DMS 273 treated with DMSO at 0.1 percent for 48 hours (cell line): ENCODE data around the gene DHDH.
"Not testable (repeated sequence)": the region's sequence is repeated elsewhere in the genome, so short reads cannot be mapped to it uniquely, and the experiment has no call there.

Experiments
- DNase-seq: peaks from one replicate; lab custom pipeline; 2025; lab: John Stamatoyannopoulos, UW

DHDH gene

DNA sequence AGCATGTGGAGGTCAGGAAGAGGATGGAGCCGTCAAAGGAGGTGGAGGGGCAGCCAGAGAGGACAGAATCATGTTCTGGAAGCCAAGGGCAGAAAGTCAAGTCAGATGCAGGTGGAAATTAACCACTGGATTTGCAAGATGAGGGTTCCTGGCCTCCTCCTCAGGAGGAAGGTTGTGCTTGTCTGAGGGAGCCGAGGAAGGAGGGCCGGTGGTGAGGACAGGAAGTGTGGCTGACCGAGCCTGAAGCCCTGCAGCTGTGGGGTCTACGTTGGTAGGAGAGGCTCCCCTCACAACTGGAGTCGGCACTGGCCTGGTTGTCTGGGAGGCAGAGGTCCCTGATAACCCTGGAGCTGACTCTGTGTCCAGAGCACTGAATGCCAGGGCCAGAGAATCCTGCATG lies 15.4 kb upstream of the DHDH start:
- no peak for DNase-seq

DNA sequence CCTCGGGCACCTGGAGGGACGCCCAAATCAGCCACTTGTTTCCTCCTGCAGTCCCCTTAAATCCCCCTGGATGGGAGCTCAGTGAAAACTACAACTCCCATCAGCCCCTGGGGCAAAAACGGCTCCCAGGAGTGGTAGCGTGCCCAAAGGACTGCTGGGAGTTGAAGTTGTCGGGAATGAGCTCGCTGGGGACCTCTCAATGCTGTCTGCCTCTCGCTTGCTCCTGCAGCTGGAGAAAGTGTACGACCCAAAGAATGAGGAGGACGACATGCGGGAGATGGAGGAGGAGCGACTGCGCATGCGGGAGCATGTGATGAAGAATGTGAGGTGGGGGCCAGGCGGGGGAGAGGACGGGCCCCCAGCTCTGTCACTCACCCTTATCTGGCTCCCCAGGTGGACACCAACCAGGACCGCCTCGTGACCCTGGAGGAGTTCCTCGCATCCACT lies 14.7 kb upstream of the DHDH start:
- DNase-seq: no peak

DNA sequence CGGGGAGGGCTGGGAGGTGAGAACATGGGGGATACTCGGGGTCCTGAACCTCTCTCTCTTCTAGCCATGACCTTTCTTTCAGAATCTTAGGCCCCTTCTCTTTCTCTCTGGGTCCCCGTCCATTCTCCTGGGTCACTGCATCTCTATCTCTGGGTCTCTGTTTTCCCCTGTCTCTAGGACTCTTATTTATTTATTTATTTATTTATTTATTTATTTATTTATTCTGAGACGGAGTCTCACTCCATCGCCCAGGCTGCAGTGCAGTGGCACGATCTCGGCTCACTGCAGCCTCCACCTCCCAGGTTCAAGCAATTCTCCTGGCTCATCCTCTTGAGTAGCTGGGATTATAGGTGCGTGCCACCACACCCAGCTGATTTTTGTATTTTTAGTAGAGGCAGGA lies 14.2 kb upstream of the DHDH start:
- not testable (repeated sequence) for DNase-seq

DNA sequence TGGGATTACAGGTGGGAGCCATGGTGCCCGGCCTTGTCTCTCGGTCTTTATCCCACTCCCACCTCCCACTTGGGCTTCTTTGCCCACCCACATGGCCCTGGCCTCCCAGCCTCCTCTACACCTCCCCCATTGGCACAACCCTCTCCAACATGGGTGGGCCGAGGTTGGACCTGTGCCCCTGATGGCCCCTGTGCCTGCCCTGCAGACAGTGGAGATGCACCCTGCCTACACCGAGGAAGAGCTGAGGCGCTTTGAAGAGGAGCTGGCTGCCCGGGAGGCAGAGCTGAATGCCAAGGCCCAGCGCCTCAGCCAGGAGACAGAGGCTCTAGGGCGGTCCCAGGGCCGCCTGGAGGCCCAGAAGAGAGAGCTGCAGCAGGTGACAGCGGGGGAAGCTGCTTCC lies 12.6 kb upstream of the DHDH start:
- no peak for DNase-seq

DNA sequence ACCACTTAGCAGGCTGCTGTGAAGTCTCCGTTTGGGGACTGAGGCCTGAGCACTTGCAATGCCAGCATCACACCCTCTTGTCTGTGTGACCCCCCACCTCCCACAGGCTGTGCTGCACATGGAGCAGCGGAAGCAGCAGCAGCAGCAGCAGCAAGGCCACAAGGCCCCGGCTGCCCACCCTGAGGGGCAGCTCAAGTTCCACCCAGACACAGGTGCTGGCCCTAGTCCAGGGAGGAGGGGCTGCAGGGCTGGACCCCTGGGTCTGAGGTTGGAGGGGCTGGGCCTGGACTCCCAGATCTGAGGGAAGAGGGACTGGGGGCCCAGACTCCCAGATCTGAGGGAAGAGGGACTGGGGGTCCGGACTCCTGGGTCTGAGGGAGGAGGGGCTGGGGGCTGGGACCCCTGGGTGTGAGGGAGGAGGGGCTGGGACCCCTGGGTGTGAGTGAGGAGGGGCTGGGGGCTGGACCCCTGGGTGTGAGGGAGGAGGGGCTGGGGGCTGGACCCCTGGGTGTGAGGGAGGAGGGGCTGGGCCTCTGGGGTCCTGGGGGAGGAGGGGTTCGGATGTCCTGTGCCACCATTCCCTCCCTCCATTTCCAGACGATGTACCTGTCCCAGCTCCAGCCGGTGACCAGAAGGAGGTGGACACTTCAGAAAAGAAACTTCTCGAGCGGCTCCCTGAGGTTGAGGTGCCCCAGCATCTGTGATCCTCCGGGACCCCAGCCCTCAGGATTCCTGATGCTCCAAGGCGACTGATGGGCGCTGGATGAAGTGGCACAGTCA lies 11.6 kb upstream of the DHDH start:
- DNase-seq: no peak

DNA sequence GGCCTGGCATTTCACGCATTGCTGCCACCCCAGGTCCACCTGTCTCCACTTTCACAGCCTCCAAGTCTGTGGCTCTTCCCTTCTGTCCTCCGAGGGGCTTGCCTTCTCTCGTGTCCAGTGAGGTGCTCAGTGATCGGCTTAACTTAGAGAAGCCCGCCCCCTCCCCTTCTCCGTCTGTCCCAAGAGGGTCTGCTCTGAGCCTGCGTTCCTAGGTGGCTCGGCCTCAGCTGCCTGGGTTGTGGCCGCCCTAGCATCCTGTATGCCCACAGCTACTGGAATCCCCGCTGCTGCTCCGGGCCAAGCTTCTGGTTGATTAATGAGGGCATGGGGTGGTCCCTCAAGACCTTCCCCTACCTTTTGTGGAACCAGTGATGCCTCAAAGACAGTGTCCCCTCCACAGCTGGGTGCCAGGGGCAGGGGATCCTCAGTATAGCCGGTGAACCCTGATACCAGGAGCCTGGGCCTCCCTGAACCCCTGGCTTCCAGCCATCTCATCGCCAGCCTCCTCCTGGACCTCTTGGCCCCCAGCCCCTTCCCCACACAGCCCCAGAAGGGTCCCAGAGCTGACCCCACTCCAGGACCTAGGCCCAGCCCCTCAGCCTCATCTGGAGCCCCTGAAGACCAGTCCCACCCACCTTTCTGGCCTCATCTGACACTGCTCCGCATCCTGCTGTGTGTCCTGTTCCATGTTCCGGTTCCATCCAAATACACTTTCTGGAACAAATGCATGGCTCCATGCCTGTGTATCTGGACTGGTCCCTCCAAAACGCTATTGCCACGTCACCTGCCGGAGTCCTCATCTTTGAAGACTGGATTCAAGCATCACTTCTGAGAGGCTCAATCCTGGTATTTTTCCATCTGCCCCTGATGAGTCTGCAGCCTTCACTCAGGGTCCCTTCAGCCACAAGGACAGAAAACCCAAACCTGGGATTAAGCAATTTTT lies 10.7 kb upstream of the DHDH start:
- DNase-seq: no peak

DNA sequence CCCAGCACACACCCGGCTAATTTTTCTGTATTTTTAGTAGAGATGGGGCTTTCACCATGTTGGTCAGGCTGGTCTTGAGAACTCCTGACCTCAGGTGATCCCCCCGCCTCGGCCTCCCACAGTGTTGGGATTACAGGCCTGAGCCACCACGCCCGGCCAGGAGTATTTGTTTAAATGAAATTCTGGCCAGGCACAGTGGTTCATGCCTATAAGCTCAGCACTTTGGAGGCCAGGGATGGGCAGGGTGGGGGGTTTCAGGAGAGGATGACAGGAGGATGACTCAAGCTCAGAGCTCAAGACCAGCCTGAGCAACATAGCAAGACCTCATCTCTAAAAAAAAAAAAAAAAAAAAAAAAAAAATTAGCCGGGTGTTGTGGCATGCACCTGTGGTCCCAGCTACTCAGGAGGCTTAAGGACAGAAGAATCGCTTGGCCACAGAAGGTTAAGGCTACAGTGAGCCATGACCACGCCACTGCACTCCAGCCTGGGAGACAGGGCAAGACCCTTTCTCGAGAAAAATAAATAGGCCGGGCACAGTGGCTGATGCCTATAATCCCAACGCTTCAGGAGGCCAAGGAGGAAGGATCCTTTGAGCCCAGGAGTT lies 8.2 kb upstream of the DHDH start:
- DNase-seq: no peak

DNA sequence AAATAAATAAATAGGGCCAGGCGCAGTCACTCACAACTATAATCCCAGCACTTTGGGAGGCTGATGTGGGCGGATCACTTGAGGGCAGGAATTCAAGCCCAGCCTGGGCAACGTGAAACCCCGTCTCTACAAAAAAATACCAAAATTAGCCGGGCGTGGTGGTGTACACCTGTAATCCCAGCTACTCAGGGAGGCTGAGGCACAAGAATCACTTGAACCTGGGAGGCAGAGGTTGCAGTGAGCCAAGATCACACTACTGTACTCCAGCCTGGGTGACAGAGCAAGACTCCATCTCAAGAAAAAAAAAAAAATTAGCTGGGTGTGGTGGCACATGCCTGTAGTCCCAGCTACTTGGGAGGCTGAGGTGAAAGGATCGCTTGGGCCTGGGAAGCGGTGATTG lies 7.6 kb upstream of the DHDH start:
- DNase-seq: not testable (repeated sequence)

DNA sequence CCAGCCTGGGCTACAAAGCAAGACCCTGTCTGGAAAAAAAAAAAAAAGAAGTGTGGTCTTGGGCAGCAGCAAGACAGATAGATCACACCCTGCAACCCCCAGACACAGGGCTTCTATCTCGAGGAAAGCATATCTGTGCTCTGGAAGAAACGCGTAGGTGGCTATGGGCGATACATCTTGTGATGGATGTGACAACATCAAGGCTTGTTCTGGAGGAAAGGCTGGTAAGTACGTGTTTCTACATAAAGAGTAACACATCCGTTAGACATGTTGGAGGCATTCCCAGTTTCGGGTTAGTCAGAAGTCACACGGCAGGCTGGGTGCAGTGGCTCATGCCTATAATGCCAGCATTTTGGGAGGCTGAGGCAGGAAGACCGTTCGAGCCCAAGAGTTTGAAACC lies 6.6 kb upstream of the DHDH start:
- DNase-seq: no peak

DNA sequence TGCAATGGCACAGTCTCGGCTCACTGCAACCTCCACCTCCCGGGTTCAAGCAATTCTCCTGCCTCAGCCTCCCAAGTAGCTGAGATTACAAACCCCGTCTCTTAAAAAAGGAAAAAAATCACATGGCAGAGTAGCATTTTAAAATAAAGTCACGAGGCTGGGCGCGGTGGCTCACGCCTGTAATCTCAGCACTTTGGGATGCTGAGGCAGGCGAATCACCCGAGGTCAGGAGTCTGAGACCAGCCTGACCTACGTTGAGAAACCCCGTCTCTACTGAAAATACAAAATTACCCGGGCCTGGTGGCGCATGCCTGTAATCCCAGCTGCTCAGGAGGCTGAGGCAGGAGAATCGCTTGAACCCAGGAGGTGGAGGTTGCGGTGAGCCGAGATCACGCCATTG lies 5.8 kb upstream of the DHDH start:
- not testable (repeated sequence) for DNase-seq

DNA sequence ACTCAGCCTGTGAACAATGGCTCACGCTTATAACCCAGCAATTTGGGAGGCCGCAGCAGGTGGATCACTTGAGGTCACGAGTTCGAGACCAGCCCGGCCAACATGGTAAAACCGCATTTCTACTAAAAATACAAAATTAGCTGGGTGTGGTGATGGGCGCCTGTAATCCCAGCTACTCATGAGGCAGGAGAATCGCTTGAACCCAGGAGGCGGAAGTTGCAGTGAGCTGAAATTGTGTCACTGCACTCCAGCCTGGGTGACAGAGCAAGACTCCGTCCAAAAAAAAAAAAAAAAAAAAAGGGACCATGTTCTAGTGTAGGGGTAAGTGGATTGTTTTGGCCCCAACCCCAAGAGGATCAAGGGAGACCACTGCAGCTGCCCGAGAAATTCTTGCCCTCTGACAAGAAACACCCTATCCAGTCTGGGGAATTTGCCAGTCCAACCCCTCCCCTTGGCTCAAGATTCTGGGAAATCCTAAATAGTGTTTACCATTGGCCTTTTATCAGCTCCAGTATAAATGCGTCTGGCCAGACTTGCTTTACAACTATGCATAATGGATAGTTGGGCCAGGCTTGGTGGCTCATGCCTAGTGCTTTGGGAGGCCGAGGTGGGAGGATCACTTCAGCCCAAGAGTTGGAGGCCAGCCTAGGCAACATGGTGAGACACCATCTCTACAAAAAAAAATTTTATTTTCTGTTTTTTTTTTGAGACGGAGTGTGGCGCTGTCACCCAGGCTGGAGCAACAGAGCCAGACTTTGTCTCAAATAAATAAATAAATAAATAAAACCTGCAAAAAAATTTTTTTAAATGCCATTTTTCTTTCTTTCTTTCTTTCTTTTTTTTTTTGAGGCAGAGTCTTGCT lies 5.1 kb upstream of the DHDH start:
- DNase-seq: no peak

DNA sequence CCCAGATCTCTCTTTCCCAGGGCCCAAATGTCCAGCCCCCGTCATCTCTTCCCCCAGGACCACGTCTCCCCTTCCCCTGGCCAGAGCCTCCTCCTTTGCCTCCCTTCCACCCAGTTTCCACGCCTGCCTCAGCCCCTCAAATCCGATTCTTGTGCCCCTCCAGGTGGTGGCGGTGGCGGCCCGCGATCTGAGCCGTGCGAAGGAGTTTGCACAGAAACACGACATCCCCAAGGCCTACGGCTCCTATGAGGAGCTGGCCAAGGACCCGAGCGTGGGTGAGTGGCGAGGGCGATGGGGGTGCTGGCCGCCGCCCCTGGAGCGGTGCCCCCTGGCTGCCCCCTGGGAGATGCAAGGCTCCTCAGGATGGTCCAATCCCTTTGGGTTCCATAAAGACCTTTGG lies 1.3 kb downstream of the DHDH start:
- no peak for DNase-seq

DNA sequence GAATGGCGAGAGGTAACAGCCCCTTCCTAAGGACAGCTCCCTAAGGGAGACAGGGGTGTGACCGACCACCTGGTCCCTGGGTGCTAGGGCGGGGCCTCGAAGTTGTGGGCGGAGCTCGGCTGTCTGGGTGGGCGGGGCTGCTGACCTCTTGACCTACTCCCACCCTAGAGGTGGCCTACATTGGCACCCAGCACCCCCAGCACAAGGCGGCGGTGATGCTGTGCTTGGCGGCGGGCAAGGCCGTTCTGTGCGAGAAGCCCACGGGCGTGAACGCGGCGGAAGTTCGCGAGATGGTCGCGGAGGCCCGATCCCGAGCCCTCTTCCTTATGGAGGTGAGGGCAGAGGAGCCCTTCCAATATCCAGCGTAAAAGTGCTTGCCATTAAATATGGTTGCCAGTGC lies 2.4 kb downstream of the DHDH start:
- DNase-seq: no peak

DNA sequence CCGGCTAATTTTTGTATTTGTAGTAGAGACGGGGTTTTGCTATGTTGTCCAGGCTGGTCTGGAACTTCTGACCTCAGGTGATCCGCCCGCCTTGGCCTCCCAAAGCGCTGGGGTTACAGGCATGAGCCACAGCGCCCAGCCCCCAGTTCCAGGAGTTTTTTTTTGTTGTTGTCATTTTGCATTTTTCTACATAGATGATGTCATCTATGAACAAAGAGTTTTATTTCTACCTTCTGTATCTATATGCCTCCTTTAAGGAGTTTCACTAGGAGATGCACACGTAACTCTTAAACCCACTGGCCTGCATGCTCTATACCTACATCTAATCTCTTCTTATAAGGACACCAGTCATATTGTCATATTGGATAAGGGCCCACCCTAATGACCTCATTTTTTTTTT lies 4.8 kb downstream of the DHDH start:
- no peak for DNase-seq

DNA sequence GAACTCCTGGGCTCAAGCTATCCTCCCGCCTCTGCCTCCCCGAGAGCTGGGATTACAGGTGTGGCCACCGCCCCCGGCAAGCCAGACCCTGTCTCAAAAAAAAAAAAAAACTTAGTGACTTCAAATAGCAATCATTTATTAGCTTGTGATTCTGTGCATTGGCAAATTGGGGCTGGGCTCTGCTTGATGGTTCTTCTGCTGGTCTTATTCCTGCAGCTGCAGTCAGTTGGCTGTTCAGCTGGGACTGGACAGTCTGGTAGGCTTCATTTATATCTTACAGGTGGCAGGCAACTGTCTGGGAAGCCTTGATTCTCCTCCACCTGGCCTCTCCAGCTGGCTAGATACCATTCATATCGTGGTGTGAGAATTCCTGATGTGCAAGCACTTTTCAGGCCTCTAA lies 7.4 kb downstream of the DHDH start:
- no peak for DNase-seq

DNA sequence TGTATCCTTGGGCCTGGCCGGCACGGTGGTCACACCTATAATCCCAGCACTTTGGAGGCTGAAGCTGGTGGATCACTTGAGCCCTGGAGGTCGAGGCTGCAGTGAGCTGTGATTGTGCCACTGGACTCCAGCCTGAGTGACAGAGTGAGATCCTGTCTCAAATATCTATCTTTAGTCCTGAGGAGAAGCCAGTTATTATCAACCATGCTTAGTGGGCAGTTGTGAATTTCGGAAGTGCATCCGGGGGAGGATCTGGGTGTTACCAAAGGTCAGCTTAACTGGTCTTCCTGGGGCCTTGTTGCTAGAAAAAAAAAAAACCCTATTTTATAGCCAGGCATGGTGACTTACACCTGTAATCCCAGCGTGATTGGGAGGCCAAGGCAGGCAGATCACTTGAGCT lies 9.6 kb downstream of the DHDH start:
- DNase-seq: no peak

DNA sequence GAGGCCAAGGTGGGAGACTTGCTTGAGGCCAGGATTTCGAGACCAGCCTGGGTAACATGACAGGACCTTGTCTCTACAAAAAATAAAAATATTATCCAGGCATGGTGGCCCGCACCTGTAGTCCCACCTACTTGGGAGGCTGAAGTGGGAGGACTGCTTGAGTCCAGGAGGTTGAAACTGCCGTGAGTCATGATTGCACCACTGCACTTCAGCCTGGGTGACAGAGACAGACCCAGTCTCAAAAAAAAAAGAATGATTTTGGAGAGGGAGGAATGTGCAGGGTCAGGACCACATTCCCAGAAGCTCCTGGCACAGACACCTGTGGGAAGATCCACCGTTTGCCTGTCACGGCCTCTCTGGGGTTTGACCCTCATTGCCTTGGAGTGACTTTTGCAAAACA lies 11.9 kb downstream of the DHDH start:
- no peak for DNase-seq

DNA sequence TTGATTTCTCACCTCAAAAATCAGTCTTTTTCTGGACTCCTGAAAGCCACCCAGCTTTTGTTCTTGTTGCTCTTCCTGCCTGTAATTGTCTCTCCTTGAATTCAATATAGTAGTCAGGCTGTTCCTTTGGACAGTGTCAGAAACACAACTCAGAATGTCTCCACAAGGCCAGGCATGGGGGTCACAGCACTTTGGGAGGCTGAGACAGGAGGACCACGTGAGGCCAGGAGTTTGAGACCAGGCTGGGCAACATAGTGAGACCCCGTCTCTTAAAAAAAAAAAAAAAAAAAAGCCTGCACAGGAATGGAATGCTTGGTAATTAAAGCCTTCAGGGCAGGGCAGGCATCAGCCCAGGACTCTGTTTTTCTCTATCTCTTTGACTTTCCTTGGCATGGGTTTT lies 12.3 kb downstream of the DHDH start:
- no peak for DNase-seq

DNA sequence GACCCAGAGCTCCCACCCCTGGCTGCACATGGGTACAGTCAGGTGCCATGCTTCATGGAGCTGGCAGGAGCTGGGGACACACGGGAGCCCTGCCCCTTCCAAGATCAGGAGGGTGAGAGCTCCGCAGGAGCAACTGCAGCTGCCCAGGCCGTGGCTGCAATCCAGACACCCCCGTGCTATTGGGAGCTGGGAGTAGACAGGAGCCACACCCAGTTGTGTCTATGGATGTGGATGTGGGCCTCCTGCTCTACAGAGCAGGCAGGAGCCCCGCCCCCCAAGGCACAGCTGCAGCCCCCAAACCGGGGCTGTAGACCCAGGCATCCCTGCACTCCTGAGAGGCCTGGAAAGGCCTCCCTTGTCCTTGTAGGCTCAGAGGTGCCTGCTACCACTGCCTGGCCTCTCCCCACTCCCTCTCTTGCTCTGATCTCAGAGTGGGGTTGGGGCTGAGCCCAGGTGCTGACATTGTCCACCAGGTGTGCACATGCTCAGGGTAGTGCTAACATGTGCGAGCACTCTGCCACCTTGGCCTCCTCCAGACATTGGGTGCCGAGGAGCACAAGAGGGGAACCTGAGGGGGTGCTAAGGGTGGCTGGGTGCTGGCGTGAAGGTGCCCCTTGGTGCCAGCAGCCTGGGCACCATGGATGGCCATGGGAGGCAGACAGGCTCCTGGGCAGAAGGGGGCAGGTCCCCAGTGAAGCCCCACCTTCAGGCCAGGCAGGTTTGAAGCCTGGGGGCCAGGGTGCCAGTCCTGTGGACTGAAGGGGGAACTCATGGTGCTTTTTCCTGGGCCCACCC lies 13.2 kb downstream of the DHDH start:
- DNase-seq: no peak

DNA sequence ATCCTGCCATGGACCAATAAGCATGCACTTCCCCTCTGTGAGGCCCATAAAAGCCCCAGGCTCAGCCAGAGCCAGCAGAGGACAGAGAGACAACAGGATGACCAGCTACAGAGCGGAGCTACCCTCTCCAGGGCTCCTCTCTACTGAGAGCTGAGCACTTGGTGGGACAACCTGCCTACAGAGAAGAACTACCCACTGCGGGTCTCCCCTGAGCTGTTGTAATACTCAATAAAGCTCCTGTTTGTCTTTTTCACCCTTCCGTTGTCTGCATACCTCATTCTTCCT lies 13.7 kb downstream of the DHDH start:
- no peak for DNase-seq

DNA sequence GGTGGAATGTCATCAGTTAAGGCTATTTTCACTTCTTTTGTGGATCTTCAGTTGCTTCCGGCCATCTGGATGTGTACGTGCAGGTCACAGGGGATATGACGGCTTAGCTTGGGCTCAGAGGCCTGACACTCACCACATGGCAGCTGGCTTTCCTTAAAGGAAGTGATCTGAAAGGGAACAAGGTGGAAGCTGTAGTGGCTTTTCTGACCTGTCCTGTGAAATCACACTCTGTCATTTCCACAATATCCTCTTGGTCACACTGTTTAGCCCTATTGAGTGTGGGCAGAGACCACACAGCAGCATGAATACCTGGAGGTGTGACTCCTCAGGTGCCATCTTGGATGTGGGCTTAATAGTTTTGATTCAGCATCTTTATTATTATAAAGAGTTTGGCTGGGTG lies 16.7 kb downstream of the DHDH start:
- DNase-seq: no peak
